Chondrocyte (in vitro differentiated cells): ENCODE measurements around the gene NRN1. TPM values are rescaled to one million over a fixed set of nuclear protein-coding genes. Genes with fewer than 3 reads are reported as not detected.

Source experiments
- DNase-seq: peaks from one replicate; pipeline ENCODE4 v3.0.0; 2021; ENCODE audit warnings: mixed read lengths, low spot score
- H3K27ac Mint-ChIP-seq: one replicate; pipeline ENCODE4 v1.8.0; 2021; ENCODE audit warnings: mild to moderate bottlenecking, moderate library complexity, mixed read lengths; ENCODE audit not compliant: unreplicated experiment
- H3K27me3 Mint-ChIP-seq: 2 replicates; pipeline ENCODE4 v1.8.0; 2021; ENCODE audit warnings: low read depth, mixed read lengths
- H3K36me3 Mint-ChIP-seq: 2 replicates; pipeline ENCODE4 v1.8.0; 2021; ENCODE audit warnings: low read depth, mixed read lengths
- H3K4me1 Mint-ChIP-seq: 2 replicates; pipeline ENCODE4 v1.8.0; 2021; ENCODE audit warnings: low read depth, mild to moderate bottlenecking, mixed read lengths
- H3K4me3 Mint-ChIP-seq: one replicate; pipeline ENCODE4 v1.8.0; 2021; ENCODE audit warnings: mild to moderate bottlenecking, moderate library complexity, mixed read lengths; ENCODE audit not compliant: unreplicated experiment
- H3K9me3 Mint-ChIP-seq: 2 replicates; pipeline ENCODE4 v1.8.0; 2021; ENCODE audit warnings: low read depth, mixed read lengths
- total RNA-seq: library from RNA; stranded (reverse); gene quantifications from 3 replicates; pipeline ENCODE4 v1.2.1, GENCODE V29; 2021
- TF ChIP-seq, protein P1 (sequence below): fragments of 200-600 bp; sonication (generic); IDR thresholded peaks from 2 replicates; pipeline ENCODE4 v1.5.0; 2021; ENCODE audit warnings: antibody characterized with exemption, mild to moderate bottlenecking, moderate library complexity

Gene NRN1
- total RNA-seq, 1 donor from 2014 or later: 3.1 TPM

DNA sequence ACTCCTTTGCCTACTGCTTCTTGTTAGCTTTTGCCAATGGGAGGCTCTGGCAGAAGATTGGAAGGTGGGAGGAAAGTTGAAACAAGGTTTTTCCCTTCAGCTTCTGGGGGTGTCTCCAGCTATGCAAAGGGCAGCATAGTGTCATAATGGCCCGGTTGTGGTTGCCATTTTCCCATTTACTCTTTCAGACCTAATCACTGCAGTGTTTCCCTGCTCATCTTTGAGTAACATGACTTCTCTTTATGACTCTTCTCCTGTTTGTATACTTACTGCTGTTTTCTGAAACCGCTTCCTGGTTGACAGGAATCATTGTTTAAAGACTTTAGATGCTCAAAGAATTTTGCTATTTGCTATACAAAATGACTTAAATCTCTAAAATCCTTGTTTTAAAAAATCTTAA, 19.9 kb downstream of the NRN1 start:
- Mint-ChIP-seq H3K4me1 (peaks cover 21% of the 10 kb centered on the region), H3K27me3 (peaks cover 3% of the 10 kb centered on the region), H3K9me3 (peaks cover 5% of the 10 kb centered on the region), H3K36me3 (no peaks in the 10 kb centered on the region), H3K4me3 (no peak overlapping the region), H3K27ac (no peak overlapping the region)
- no peak for DNase-seq
- TF ChIP-seq, protein P1, sequence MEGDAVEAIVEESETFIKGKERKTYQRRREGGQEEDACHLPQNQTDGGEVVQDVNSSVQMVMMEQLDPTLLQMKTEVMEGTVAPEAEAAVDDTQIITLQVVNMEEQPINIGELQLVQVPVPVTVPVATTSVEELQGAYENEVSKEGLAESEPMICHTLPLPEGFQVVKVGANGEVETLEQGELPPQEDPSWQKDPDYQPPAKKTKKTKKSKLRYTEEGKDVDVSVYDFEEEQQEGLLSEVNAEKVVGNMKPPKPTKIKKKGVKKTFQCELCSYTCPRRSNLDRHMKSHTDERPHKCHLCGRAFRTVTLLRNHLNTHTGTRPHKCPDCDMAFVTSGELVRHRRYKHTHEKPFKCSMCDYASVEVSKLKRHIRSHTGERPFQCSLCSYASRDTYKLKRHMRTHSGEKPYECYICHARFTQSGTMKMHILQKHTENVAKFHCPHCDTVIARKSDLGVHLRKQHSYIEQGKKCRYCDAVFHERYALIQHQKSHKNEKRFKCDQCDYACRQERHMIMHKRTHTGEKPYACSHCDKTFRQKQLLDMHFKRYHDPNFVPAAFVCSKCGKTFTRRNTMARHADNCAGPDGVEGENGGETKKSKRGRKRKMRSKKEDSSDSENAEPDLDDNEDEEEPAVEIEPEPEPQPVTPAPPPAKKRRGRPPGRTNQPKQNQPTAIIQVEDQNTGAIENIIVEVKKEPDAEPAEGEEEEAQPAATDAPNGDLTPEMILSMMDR: no peak

DNA sequence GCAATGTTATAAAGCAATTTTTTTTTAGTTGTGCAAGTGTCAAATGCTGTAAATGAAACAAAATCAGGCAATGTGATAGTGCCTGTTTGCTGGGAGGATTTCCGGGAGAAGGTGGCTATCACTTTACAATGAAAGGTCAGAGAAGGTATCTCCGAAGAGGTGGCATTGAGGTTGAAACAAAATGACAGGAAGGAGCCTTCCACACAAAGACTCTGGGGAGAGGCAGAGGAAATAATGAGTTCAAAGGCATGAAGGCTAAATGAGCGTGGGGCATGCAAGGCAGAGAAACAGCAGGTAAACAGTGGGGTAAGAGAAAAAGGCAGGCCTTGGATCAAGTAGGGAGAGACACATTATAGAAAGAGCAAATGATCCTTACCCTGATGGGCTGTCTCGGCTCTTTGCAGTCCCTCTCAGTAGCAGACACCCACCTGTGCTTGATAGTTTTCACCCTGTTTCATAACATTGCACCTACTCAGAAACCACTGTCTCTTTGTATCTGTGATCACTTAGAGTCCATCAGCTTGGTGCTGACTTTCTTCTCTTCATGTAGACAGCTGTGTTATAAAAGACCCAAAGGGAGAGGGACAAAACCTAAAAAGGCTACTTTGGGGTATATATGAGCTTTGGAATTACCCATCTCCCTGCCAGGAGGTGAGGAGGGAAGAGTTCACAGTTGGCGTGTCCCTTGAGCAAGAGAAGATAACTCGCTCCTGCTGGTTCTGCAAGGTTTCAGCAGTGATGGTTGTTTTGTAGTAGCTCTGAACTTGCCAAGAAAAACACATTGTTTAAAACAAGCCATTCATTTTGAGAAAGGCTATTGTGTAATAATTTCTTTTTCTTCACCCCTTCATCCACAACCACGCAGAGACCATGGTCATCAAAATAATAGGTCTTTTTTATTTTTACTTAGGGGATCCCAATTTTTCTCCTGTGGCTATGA, 22.3 kb downstream of the NRN1 start:
- Mint-ChIP-seq H3K27me3 (peaks cover 3% of the 10 kb centered on the region), H3K36me3 (peaks cover 1% of the 10 kb centered on the region), H3K4me1 (peaks cover 15% of the 10 kb centered on the region), H3K27ac (no peak overlapping the region), H3K9me3 (peaks cover 5% of the 10 kb centered on the region), H3K4me3 (no peak overlapping the region)
- TF ChIP-seq, protein P1: no peak
- no peak for DNase-seq

DNA sequence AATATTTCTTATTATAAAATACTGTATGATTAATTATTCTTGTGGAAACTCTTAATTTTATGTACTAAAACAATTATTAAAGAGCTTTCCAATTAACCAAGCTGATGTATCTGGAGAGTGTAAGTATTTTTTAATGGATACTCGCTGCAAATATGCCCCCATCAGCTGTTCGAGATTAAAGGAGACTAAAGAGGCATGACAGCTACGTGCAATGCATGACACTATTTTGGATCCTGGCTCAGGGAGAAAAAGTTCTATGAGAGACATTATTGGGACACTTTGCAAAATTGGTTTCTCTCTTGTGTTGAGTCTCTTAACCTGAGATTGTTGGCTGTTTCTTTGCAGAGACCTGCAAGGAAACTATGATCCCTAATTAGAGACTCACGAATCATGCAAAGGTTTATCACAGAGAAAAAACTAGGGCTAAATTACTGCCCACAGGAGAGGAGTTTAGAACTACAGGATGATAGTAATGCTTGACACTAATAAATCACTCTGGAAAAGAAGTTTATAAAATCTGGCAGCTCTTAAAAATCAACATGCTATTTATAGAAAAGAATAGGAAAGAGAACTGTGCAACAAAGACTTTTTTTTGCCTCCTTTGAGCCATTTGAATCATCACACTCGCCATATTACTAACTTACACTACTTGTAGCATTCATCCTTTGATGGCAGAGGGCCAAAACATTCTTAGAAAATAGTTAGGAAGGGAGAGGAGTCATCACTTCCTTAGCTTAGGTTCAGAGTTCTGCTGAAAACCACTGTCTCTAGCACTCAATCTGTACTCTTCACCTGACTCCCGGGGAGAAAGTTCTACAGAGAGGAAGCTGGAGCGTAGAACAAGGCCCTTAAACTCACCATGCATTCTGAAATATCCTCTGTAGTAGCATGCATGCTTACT, 25.3 kb downstream of the NRN1 start:
- no peak overlapping the region for H3K27ac Mint-ChIP-seq
- H3K27me3 Mint-ChIP-seq: peaks cover 3% of the 10 kb centered on the region
- TF ChIP-seq, protein P1: no peak
- H3K36me3 Mint-ChIP-seq: peaks cover 1% of the 10 kb centered on the region
- no peak for DNase-seq
- peaks cover 3% of the 10 kb centered on the region for H3K9me3 Mint-ChIP-seq
- H3K4me3 Mint-ChIP-seq: no peak overlapping the region
- peaks cover 7% of the 10 kb centered on the region for H3K4me1 Mint-ChIP-seq

DNA sequence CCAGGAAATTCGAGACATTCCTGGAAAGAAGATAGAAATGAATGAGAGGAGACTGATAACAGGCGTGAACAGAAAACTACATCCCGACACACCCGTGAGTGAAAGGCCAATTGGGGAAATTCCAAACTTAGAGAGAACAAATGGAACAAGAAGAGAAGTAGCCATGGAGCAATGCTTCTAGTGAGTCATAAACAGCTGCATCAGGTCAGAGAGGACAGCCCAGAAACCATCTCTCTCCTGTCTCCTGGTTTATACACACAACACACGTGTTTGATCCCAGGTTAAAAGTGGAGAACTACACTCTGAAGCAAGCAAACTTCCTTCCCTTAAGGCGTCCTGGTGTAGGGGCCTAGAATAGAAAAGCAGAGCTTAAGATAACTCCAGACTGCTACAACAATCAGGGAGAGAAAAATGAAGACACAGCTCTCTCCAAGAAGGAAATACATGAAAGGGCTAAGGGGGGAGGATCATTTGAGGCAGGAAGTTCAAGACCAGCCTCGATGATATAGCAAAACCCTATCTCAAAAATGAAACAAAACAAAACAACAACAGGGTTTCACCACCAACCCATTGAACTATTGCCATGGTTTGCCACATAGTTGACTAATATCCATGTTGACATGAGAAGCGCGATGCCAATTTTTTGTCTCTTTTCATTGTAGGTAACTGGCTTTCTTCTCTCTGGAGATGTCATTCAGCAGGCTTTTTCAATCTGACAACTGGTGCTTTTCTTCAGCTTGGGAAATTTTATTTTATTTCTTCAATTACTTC, 26.9 kb downstream of the NRN1 start:
- Mint-ChIP-seq H3K4me3 (no peak overlapping the region), H3K27me3 (peaks cover 7% of the 10 kb centered on the region), H3K27ac (no peak overlapping the region), H3K36me3 (peaks cover 1% of the 10 kb centered on the region), H3K4me1 (peaks cover 7% of the 10 kb centered on the region), H3K9me3 (peaks cover 3% of the 10 kb centered on the region)
- TF ChIP-seq, protein P1: no peak
- DNase-seq: no peak
